Heart right ventricle (tissue), 16 donors: ENCODE results near the gene EVI5L. TPM values are rescaled to one million over a fixed set of nuclear protein-coding genes. Genes with fewer than 3 reads are reported as not detected.

Source experiments
- ATAC-seq, 8 donors: fragments of 200-7000 bp; cut with Tn5 transposase; one replicate each; pipeline ENCODE4 v1.9.1; 2020; ENCODE audit warnings: mild to moderate bottlenecking in 8 of 8, moderate library complexity in 8 of 8, moderate number of reproducible peaks in 1 of 8
- DNase-seq, 2 donors: peaks; one replicate each; pipeline ENCODE4 v3.0.0-alpha.2; 2020
- H3K27ac ChIP-seq, 10 donors: fragments of 200-600 bp; sonication (generic) in 2 of 10; one replicate each; pipeline versions ENCODE4 v1.5.0 to v1.8.0; 2020 to 2022; ENCODE audit warnings: mild to moderate bottlenecking in 3 of 10
- H3K27me3 ChIP-seq, 7 donors: fragments of 200-600 bp; one replicate each; pipeline ENCODE4 v1.8.0; 2021 to 2022; ENCODE audit warnings: mild to moderate bottlenecking in 2 of 7
- H3K36me3 ChIP-seq, 9 donors: fragments of 200-600 bp; sonication (generic) in 1 of 9; one replicate each; pipeline versions ENCODE4 v1.5.0 to v1.8.0; 2020 to 2022; ENCODE audit warnings: mild to moderate bottlenecking in 2 of 9
- H3K4me1 ChIP-seq, 9 donors: fragments of 200-600 bp; sonication (generic) in 1 of 9; one replicate each; pipeline versions ENCODE4 v1.5.0 to v1.8.0; 2020 to 2022; ENCODE audit warnings: mild to moderate bottlenecking in 4 of 9
- H3K4me3 ChIP-seq, 10 donors: fragments of 200-600 bp; sonication (generic) in 2 of 10; one replicate each; pipeline versions ENCODE4 v1.5.0 to v1.8.0; 2020 to 2022; ENCODE audit warnings: mild to moderate bottlenecking in 7 of 10, moderate library complexity in 2 of 10
- H3K9me3 ChIP-seq, 11 donors: fragments of 200-600 bp in 10 of 11; sonication (generic) in 2 of 11; one replicate each; pipeline versions ENCODE4 v1.5.0 to v1.8.0; 2013 to 2022; ENCODE audit warnings: mild to moderate bottlenecking in 2 of 11, control low read depth in 1 of 11, moderate library complexity in 1 of 11
- WGBS, 2 donors: extraction: QIAGEN DNeasy Blood & Tissue Kit; methylation state at CpG; one replicate each; pipeline ENCODE4 v1.1.7; 2013; ENCODE audit warnings: inconsistent platforms in 1 of 2; 5-methylcytosine and 5-hydroxymethylcytosine counted together
- intact Hi-C, 10 donors: fragments of 100-400 bp; cut with DNase I; formaldehyde crosslinking; loops; one replicate each; pipeline versions ENCODE4 v1.11.1 to v1.14.2; 2022
- polyA plus RNA-seq, 2 donors: library from polyadenylated mRNA; stranded (reverse); fragments of 200-250 nt; gene quantifications; one replicate each; pipeline ENCODE4 v1.2.3, GENCODE V29; 2013
- total RNA-seq, 10 donors: library from RNA; stranded (reverse); fragmentation: NEBNext Ultra II Directional in 3 of 10; extraction: Animal tissue kit (Norgen Biotek cat#: 25700) in 3 of 10; gene quantifications; one replicate each; pipeline versions ENCODE4 v1.2.1 to v1.2.4, GENCODE V29; 2021 to 2023
- TF ChIP-seq, protein P1 (sequence below), 9 donors: fragments of 200-600 bp; sonication (generic) in 2 of 9; IDR thresholded peaks; one replicate each; pipeline versions ENCODE4 v1.5.0 to v1.8.0; 2021 to 2022; ENCODE audit warnings: antibody characterized with exemption in 9 of 9, mild to moderate bottlenecking in 5 of 9, moderate library complexity in 1 of 9
- donor health status: Arrhythmogenic right ventricular cardiomyopathy.
- donor health status: ischemic (EF 13 %, LVEDD 7.1; RV severe dilation, severe dysfunction).
- donor health status: healthy with polysubstance abuse.
- donor health status: DM: no; HTN: yes; CAD: no.
- donor health status: DM: no; HTN: no; CAD: no.
- donor health status: ischemic (EF 25% LVEDD 6.9; RV normal size, moderate dysfunction).
- donor health status: ischemic (EF 25% LVEDD 5.7; RV mildly dilated, moderate dysfunction).
- donor health status: healthy.
- donor health status: DM: yes; HTN: yes; CAD: no.
- donor health status: Ischemic cardiomyopathy.
- donor health status: ischemic (EF 35%, LVEDD 5.7; RV mildly dilated, moderate dysfunction).
- donor health status: nonischemic (EF 11% LVEDD 7.7; RV severe dilation, severe dysfunction).
- donor health status: DM: yes; HTN: yes; CAD: no.
- donor health status: PGD.
- donor health status: ischemic (EF 29% LVEDD 5.4; RV normal size, mild dysfunction).
- donor health status: nonischemic (EF 23%, LVEDD 6.1; RV moderate dilation, normal function).

The EVI5L gene
- total and polyA plus RNA-seq, 12 donors: 12.9 to 26.3 (median 20.3) TPM

DNA sequence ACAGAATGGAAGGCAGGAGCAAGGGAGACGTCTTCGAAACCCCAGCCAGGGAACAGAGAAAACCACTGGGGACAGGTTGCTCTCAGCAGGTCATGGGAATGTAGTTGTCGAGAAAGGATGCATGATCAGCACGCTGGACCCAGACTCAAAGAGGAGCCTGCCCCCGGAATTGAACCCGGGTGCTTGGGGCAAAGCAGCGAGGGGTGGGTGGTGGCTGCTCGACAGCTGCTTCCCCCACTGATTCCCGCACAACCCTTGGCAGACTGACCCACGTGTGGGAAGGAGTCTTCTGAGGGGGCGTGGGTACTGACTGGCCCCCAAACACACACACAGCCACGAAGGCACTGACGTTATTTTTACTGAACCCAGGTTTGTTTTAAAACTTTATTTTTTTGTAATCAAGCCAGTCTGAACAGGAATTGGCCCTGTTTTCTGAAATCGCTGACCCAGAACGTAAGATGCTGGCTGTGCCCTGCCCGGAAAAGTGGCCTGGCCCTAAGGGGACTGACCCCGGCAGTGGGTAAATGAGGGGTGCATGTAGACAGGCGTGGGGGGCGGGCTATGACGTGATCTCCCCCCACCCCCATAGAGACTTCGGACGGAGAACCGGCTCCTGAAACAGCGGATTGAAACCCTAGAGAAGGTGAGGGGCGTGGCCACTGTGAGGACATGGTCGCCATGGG is 25.5 kb downstream of the EVI5L start:
- DNase-seq: no peak
- Histone ChIP-seq H3K36me3 (peaks cover 0 to 20% (median 0%) of the 10 kb centered on the region in 9 donors), H3K27me3 (no peaks in the 10 kb centered on the region), H3K9me3 (no peaks in the 10 kb centered on the region), H3K27ac (no peak overlapping the region), H3K4me1 (peaks cover 0 to 12% (median 6%) of the 10 kb centered on the region in 9 donors), H3K4me3 (no peak overlapping the region)
- 90 to 92% methylated on average over 26 of the region's 26 CpGs for WGBS, 2 donors
- TF ChIP-seq, protein P1, sequence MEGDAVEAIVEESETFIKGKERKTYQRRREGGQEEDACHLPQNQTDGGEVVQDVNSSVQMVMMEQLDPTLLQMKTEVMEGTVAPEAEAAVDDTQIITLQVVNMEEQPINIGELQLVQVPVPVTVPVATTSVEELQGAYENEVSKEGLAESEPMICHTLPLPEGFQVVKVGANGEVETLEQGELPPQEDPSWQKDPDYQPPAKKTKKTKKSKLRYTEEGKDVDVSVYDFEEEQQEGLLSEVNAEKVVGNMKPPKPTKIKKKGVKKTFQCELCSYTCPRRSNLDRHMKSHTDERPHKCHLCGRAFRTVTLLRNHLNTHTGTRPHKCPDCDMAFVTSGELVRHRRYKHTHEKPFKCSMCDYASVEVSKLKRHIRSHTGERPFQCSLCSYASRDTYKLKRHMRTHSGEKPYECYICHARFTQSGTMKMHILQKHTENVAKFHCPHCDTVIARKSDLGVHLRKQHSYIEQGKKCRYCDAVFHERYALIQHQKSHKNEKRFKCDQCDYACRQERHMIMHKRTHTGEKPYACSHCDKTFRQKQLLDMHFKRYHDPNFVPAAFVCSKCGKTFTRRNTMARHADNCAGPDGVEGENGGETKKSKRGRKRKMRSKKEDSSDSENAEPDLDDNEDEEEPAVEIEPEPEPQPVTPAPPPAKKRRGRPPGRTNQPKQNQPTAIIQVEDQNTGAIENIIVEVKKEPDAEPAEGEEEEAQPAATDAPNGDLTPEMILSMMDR (IDR thresholded peaks at IDR 0.05): no peak
- intact Hi-C loops: loop anchor here in 4 of 10 donors (5.0 to 10.0 kb wide), 2 partner anchors 67 to 69 kb away; partner anchors contain the start of genes SNAPC2 (in 4 of the 4) and CTXN1 (in 3 of the 4)
- ATAC-seq: no peak

DNA sequence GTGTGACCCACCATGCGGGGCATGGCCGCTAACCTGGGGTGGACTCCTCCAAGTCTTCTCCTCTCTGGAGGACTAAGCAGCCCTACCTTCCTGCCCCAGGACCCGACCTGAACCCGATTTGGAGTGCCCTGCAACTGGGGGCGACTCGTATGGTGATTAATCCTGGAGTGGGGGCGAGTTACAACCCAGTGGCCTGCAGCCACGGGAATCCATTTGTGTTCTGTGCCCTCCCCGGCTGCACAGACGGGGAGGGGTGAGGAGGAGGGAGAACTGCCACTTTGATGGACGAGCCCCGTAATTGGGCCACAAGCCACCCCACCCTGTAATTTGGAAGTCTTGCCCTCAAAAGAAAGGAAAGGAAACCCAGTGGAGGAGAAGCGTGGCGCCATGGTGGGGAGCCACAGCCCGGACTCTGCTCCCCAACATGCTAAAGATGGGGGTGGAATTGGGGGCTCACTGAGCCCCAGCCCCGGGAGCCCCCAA is 26.1 kb downstream of the EVI5L start:
- peaks cover 0 to 16% (median 6%) of the 10 kb centered on the region in 9 donors for H3K4me1 ChIP-seq
- ATAC-seq (no peak), DNase-seq (no peak)
- WGBS, 2 donors: 92 to 95% methylated on average over 16 of the region's 16 CpGs
- peaks cover 0 to 5% (median under 1%) of the 10 kb centered on the region in 7 donors for H3K27me3 ChIP-seq
- H3K4me3 ChIP-seq: no peak overlapping the region
- no peaks in the 10 kb centered on the region for H3K9me3 ChIP-seq
- H3K36me3 ChIP-seq: peaks cover 0 to 21% (median 0%) of the 10 kb centered on the region in 9 donors
- intact Hi-C loops: loop anchor here in 4 of 10 donors (5.0 to 10.0 kb wide), 2 partner anchors 66 to 69 kb away; partner anchors contain the start of genes SNAPC2 (in 4 of the 4) and CTXN1 (in 3 of the 4)
- H3K27ac ChIP-seq: no peak overlapping the region
- TF ChIP-seq, protein P1 (IDR thresholded peaks at IDR 0.05): no peak

DNA sequence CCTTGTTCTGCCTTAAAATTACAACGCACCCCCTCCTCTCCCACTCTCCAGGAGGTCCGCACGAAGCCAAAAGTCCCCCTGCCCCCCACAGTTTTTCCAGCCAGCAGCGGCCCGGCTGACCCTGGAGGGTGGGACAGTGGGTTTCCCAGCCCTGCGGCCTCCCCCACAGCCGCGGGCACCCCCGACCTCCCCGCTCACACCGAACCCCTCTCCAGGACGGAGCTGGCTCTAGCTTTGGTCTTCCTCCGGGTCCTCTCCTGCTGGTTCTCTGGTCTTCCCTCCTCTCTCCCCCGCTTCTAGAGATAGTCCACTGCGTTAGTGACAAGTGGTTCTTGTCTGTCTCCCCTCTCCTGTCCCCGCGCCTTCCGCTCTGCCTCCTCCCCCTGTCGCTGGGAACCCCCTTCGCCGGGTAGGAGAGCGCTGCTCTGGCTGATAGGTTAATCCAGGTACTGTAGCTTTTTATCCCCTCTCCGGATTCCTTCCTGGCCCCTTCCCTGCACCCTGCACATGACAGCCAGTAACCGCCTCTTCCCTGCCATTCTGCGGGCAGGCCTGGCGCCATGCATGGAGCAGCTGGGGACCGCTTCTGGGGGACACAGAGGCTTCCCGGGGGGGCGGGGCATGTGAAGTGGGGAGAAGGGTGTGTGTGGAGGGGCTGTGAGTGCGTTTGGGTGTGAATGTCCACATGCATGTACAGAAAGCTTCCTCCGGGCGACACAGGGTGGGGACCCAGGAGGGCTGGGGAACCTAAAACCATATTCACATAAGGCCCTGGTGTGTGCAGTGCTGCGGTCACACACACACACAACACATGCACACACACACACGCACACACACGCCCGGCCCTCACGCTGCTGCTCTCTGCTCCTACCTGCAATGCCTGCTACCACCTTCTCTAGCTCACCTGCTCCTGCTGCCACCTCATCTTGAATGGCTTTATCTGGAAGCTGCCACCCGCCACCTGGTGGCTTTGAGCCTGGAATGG is 27.0 kb downstream of the EVI5L start:
- no peak for ATAC-seq
- no peak overlapping the region for H3K4me3 ChIP-seq
- H3K27ac ChIP-seq: no peak overlapping the region
- no peaks in the 10 kb centered on the region for H3K9me3 ChIP-seq
- TF ChIP-seq, protein P1 (IDR thresholded peaks at IDR 0.05): no peak
- WGBS, 2 donors: 85 to 86% methylated on average over 38 of the region's 38 CpGs
- DNase-seq: no peak
- peaks cover 0 to 13% (median 9%) of the 10 kb centered on the region in 7 donors for H3K27me3 ChIP-seq
- peaks cover 0 to 21% (median 0%) of the 10 kb centered on the region in 9 donors for H3K36me3 ChIP-seq
- H3K4me1 ChIP-seq: peaks cover 0 to 25% (median 14%) of the 10 kb centered on the region in 9 donors
- intact Hi-C loops: loop anchor here in 4 of 10 donors (5.0 to 10.0 kb wide), 2 partner anchors 65 to 68 kb away; partner anchors contain the start of genes SNAPC2 (in 4 of the 4) and CTXN1 (in 3 of the 4)

DNA sequence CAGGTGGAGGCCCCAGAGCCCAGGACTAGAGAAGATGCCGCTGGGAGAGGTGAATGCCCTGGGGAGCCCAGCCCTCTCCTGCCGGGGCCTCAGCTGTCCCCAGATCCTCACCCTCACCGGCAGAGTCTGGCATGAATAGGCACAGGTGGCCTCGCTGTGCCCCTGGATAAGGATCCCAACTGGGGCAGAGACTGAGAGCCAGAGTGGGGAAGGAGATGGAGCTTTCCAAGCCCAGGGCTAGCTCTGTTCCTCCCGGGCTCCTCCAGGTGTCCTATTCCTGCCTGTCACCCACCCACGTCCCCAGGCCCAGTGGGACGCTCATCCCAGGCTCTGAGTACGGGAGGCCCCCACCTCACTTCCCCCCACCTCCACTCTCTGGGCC is 27.7 kb downstream of the EVI5L start:
- Histone ChIP-seq H3K4me1 (peaks cover 0 to 30% (median 18%) of the 10 kb centered on the region in 9 donors), H3K36me3 (peaks cover 0 to 21% (median 0%) of the 10 kb centered on the region in 9 donors), H3K27ac (no peak overlapping the region), H3K27me3 (peaks cover 0 to 21% (median 13%) of the 10 kb centered on the region in 7 donors), H3K9me3 (no peaks in the 10 kb centered on the region), H3K4me3 (no peak overlapping the region)
- DNase-seq: no peak
- intact Hi-C loops: loop anchor here in 4 of 10 donors (5.0 to 10.0 kb wide), 2 partner anchors 65 to 67 kb away; partner anchors contain the start of genes SNAPC2 (in 4 of the 4) and CTXN1 (in 3 of the 4)
- ATAC-seq: no peak
- 86 to 87% methylated on average over 7 to 8 of the region's 8 CpGs for WGBS, 2 donors
- TF ChIP-seq, protein P1 (IDR thresholded peaks at IDR 0.05): no peak
